Tibial nerve (tissue), 4 donors: ENCODE measurements around the gene FRMD4A. TPM values are rescaled to one million over a fixed set of nuclear protein-coding genes. Genes with fewer than 3 reads are reported as not detected.
"Not testable (repeated sequence)": the region's sequence is repeated elsewhere in the genome, so short reads cannot be mapped to it uniquely, and the experiment has no call there.

ENCODE experiments used
- DNase-seq, 2 donors: peaks; one replicate each; pipeline ENCODE4 v3.0.0-alpha.2; 2019; ENCODE audit warnings: low spot score in 2 of 2
- H3K27ac ChIP-seq, 4 donors: fragments of 200-600 bp; sonication (generic) in 3 of 4; one replicate each; pipeline ENCODE4 v1.5.1; 2017 to 2019; ENCODE audit warnings: mild to moderate bottlenecking in 1 of 4
- H3K27me3 ChIP-seq, 2 donors: fragments of 200-600 bp; sonication (generic) in 1 of 2; one replicate each; pipeline versions ENCODE4 v1.5.1 to v1.6.0; 2017 to 2019
- H3K36me3 ChIP-seq, 3 donors: fragments of 200-600 bp; sonication (generic); one replicate each; pipeline ENCODE4 v1.5.1; 2018 to 2019
- H3K4me1 ChIP-seq, 4 donors: fragments of 200-600 bp; sonication (generic) in 3 of 4; one replicate each; pipeline ENCODE4 v1.5.1; 2017 to 2019
- H3K4me3 ChIP-seq, 4 donors: fragments of 200-600 bp; sonication (generic) in 3 of 4; one replicate each; pipeline ENCODE4 v1.5.1; 2017 to 2019; ENCODE audit warnings: mild to moderate bottlenecking in 1 of 4, moderate library complexity in 1 of 4
- H3K9me3 ChIP-seq, 4 donors: fragments of 200-600 bp; sonication (generic) in 3 of 4; one replicate each; pipeline ENCODE4 v1.5.1; 2017 to 2019
- EP300 ChIP-seq, 2 donors: sonication (generic); formaldehyde crosslinking; IDR thresholded peaks; one replicate each; pipeline ENCODE4 v1.6.1; 2017; ENCODE audit warnings: antibody characterized with exemption in 2 of 2, mild to moderate bottlenecking in 1 of 2
- POLR2A ChIP-seq, 2 donors: fragments of 450-650 bp; IDR thresholded peaks; one replicate each; pipeline ENCODE4 v1.6.1; 2017; ENCODE audit warnings: antibody characterized with exemption in 2 of 2, mild to moderate bottlenecking in 2 of 2, moderate library complexity in 2 of 2
- WGBS, 2 donors: methylation state at CpG; one replicate each; pipeline ENCODE4 v1.1.5; 2018; 5-methylcytosine and 5-hydroxymethylcytosine counted together
- total RNA-seq, 4 donors: library from RNA; depleted of rRNA; stranded (reverse); fragments of >200 nt; gene quantifications; one replicate each; pipeline ENCODE4 v1.1.0, GENCODE V29; 2016
- TF ChIP-seq, protein P1 (sequence below), 5 experiments: fragments of 200-600 bp in 3 of 5; fragments of 450-650 bp in 2 of 5; sonication (generic) in 3 of 5; IDR thresholded peaks; one replicate each; pipeline ENCODE4 v1.5.1; 2016 to 2019; ENCODE audit warnings: antibody characterized with exemption in 5 of 5, mild to moderate bottlenecking in 3 of 5, moderate library complexity in 2 of 5

FRMD4A gene
- total RNA-seq, 4 donors from 2014 or later = 39.8 to 89.7 (median 53.9) TPM

DNA sequence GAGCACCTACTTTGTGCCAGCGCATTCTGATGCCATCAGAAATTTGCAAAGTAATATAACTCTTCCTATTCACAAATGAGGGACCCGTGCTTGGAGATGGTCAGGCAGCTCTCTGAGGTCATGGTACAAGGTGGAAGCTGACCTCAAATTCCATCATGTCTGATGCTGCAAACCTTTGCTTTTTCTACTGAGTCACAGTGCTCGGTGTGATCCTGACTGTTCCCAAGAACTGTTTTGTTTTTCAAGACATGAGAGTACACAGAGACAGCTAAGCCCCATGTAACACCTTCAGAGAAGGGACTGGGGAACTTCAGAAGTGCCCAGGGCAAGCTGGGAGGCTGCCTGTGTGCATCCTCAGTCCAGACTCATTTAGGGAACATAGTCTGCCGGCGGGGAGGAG lies 111.3 kb downstream of the FRMD4A start:
- H3K27me3 ChIP-seq = no peaks in the 10 kb centered on the region
- WGBS, 2 donors = 84 to 86% methylated on average over 5 of the region's 5 CpGs
- no peak overlapping the region for H3K27ac ChIP-seq
- no peaks in the 10 kb centered on the region for H3K9me3 ChIP-seq
- DNase-seq = no peak
- TF ChIP-seq, protein P1, sequence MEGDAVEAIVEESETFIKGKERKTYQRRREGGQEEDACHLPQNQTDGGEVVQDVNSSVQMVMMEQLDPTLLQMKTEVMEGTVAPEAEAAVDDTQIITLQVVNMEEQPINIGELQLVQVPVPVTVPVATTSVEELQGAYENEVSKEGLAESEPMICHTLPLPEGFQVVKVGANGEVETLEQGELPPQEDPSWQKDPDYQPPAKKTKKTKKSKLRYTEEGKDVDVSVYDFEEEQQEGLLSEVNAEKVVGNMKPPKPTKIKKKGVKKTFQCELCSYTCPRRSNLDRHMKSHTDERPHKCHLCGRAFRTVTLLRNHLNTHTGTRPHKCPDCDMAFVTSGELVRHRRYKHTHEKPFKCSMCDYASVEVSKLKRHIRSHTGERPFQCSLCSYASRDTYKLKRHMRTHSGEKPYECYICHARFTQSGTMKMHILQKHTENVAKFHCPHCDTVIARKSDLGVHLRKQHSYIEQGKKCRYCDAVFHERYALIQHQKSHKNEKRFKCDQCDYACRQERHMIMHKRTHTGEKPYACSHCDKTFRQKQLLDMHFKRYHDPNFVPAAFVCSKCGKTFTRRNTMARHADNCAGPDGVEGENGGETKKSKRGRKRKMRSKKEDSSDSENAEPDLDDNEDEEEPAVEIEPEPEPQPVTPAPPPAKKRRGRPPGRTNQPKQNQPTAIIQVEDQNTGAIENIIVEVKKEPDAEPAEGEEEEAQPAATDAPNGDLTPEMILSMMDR (IDR thresholded peaks at IDR 0.05) = no peak
- TF ChIP-seq EP300 (IDR thresholded peaks at IDR 0.05) = no peak
- TF ChIP-seq POLR2A (IDR thresholded peaks at IDR 0.05) = no peak
- H3K4me1 ChIP-seq = no peaks in the 10 kb centered on the region
- H3K36me3 ChIP-seq = no peaks in the 10 kb centered on the region
- no peak overlapping the region for H3K4me3 ChIP-seq

DNA sequence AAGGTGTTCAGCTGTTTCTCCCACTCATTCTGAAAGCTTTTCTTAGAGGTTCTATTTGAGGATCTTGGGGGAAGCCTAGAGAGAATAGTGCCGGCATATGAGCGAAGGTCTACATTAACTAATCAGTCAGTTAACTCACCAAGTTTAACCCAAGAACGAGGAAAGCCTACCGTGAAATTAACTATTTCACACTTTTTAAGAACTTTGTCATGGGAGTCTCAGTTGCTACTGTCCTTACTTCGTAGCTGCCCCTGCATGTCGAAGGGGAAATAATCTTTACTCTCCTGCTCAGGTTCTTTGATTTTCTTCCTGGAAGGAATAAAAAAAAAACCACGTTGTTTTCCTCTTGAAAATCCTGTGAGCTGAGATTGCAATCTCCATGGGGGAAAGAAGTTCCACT lies 115.1 kb downstream of the FRMD4A start:
- Histone ChIP-seq H3K36me3 (no peaks in the 10 kb centered on the region), H3K27ac (no peak overlapping the region), H3K27me3 (no peaks in the 10 kb centered on the region), H3K4me1 (no peaks in the 10 kb centered on the region), H3K9me3 (no peaks in the 10 kb centered on the region), H3K4me3 (no peak overlapping the region)
- 68 to 72% methylated on average over 7 of the region's 7 CpGs for WGBS, 2 donors
- TF ChIP-seq, protein P1 (IDR thresholded peaks at IDR 0.05) = no peak
- TF ChIP-seq EP300 (IDR thresholded peaks at IDR 0.05) = no peak
- TF ChIP-seq POLR2A (IDR thresholded peaks at IDR 0.05) = no peak
- no peak for DNase-seq

DNA sequence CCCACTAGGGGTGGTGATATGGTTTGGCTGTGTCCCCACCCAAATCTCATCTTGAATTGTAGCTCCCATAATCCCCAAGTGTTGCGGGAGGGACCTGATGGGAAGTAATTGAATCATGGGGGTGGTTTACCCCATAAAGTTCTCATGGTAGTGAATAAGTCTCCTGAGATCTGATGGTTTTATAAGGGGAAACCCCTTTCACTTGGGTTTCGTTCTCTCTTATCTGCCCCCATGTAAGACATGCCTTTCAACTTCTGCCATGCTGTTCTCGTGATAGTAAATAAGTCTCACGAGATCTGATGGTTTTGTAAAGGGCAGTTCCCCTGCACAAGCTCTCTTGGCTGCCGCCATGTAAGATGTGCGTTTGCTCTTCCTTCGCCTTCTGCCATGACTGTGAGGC lies 117.0 kb downstream of the FRMD4A start:
- not testable (repeated sequence) for H3K27ac ChIP-seq, H3K9me3 ChIP-seq, DNase-seq, H3K36me3 ChIP-seq, H3K27me3 ChIP-seq, H3K4me3 ChIP-seq, H3K4me1 ChIP-seq
- 81 to 85% methylated on average over 7 of the region's 7 CpGs for WGBS, 2 donors

DNA sequence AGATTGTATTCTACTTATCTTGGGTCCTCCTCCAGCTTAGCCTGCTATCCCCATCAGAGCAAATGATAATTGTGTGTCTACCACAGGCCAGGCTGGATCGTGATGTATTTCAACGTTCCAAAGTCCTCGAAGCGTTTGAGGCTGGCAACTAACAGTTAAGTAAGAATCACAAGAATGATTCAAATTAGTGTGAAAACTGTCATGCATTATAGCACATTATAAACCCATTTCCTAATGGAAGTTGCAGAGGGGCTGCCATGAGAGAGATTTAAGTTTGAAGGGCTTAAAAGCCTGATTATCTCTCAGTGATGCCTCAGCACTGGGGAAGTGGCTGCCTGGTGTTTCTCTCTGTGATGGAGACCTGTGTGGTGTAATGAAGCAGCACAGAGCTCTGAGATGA lies 119.1 kb downstream of the FRMD4A start:
- no peaks in the 10 kb centered on the region for H3K9me3 ChIP-seq
- no peaks in the 10 kb centered on the region for H3K27me3 ChIP-seq
- no peak overlapping the region for H3K4me3 ChIP-seq
- 62 to 76% methylated on average over 4 of the region's 4 CpGs for WGBS, 2 donors
- TF ChIP-seq, protein P1 (IDR thresholded peaks at IDR 0.05) = no peak
- no peak for TF ChIP-seq POLR2A (IDR thresholded peaks at IDR 0.05)
- TF ChIP-seq EP300 (IDR thresholded peaks at IDR 0.05) = no peak
- no peaks in the 10 kb centered on the region for H3K4me1 ChIP-seq
- H3K36me3 ChIP-seq = no peaks in the 10 kb centered on the region
- no peak for DNase-seq
- no peak overlapping the region for H3K27ac ChIP-seq

DNA sequence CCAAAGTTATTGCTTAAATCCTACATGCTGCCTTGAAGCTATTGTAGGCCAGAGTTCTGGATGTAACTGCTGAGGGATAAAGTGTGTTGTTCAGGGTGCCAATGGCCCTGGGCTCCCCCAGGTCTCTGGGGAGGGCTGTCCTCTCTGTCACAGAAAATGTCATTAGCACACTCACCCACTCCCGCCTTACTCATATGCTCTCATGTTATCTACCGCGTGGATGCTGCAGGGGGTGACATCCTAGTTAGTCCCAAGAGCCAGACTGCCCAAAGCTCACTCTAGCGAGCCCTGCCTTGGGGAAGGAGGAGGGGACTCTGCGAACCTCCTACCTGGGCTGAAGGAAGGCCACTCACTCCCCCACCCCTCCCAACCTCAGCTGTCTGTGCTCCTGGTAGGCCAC lies 122.5 kb downstream of the FRMD4A start:
- no peak overlapping the region for H3K4me3 ChIP-seq
- 93 to 95% methylated on average over 5 of the region's 5 CpGs for WGBS, 2 donors
- no peak overlapping the region for H3K27ac ChIP-seq
- no peaks in the 10 kb centered on the region for H3K36me3 ChIP-seq
- peaks cover 0 to 3% of the 10 kb centered on the region in 2 donors for H3K27me3 ChIP-seq
- H3K9me3 ChIP-seq = no peaks in the 10 kb centered on the region
- no peaks in the 10 kb centered on the region for H3K4me1 ChIP-seq
- DNase-seq = no peak
- TF ChIP-seq EP300 (IDR thresholded peaks at IDR 0.05) (no peak), POLR2A (IDR thresholded peaks at IDR 0.05) (no peak)
- TF ChIP-seq, protein P1 (IDR thresholded peaks at IDR 0.05) = no peak

DNA sequence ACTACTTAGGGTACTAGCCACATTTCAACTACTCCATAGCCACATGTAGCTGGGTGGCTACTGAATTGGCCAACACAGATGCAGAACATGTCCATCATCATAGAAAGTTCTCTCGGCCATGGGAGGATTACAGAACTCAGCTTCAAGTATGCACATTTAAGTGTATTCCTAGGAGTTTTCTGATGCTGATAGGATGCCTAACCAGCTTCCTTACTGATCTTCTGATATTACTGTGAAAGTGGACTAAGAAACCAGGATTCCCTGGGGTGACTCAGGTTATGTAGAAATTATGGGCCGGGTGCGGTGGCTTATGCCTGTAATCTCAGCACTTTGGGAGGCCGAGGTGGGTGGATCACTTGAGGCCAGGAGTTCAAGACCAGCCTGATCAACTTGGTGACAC lies 125.5 kb downstream of the FRMD4A start:
- H3K27ac ChIP-seq = no peak overlapping the region
- H3K4me3 ChIP-seq = no peak overlapping the region
- H3K4me1 ChIP-seq = no peaks in the 10 kb centered on the region
- no peaks in the 10 kb centered on the region for H3K36me3 ChIP-seq
- H3K27me3 ChIP-seq = peaks cover 0 to 12% of the 10 kb centered on the region in 2 donors
- WGBS, 2 donors = 86 to 96% methylated on average over 4 of the region's 4 CpGs
- DNase-seq = no peak
- TF ChIP-seq, protein P1 (IDR thresholded peaks at IDR 0.05) = no peak
- TF ChIP-seq EP300 (IDR thresholded peaks at IDR 0.05) = no peak
- TF ChIP-seq POLR2A (IDR thresholded peaks at IDR 0.05) = no peak
- H3K9me3 ChIP-seq = no peaks in the 10 kb centered on the region
